GM23248 (cell line): ENCODE measurements around the gene MOAP1. TPM values are rescaled to one million over a fixed set of nuclear protein-coding genes. Genes with fewer than 3 reads are reported as not detected.
"Not testable (repeated sequence)": the region's sequence is repeated elsewhere in the genome, so short reads cannot be mapped to it uniquely, and the experiment has no call there.

ENCODE experiments used
- DNase-seq: peaks from one replicate; pipeline ENCODE4 v3.0.0-alpha.2; 2015
- H2AFZ ChIP-seq: fragments of 200-600 bp; sonication (generic); 2 replicates; pipeline ENCODE4 v1.6.1; 2016; ENCODE audit warnings: antibody characterized with exemption
- H3F3A ChIP-seq: fragments of 200-600 bp; sonication (generic); 2 replicates; pipeline ENCODE4 v1.6.1; 2016; ENCODE audit warnings: mild to moderate bottlenecking, antibody characterized with exemption, mixed run types; ENCODE audit not compliant: insufficient read depth
- H3K27ac ChIP-seq: fragments of 200-600 bp; sonication (generic); 2 replicates; pipeline ENCODE4 v1.5.1; 2016; ENCODE audit warnings: mild to moderate bottlenecking
- H3K27me3 ChIP-seq: fragments of 200-600 bp; sonication (generic); replicated peaks from 2 replicates; pipeline ENCODE4 v1.6.1; 2016; ENCODE audit warnings: mild to moderate bottlenecking; ENCODE audit not compliant: insufficient read depth
- H3K36me3 ChIP-seq: fragments of 200-600 bp; sonication (generic); 2 replicates; pipeline ENCODE4 v1.6.1; 2016; ENCODE audit warnings: low read depth, mild to moderate bottlenecking
- H3K4me1 ChIP-seq: fragments of 200-600 bp; sonication (generic); 2 replicates; pipeline ENCODE4 v1.6.1; 2016; ENCODE audit warnings: mild to moderate bottlenecking; ENCODE audit not compliant: insufficient read depth
- H3K4me2 ChIP-seq: fragments of 200-600 bp; sonication (generic); one replicate; pipeline ENCODE4 v1.6.1; 2016; ENCODE audit warnings: mild to moderate bottlenecking; ENCODE audit not compliant: unreplicated experiment
- H3K4me3 ChIP-seq: fragments of 200-600 bp; sonication (generic); 2 replicates; pipeline ENCODE4 v1.5.1; 2016; ENCODE audit warnings: mild to moderate bottlenecking
- H3K79me2 ChIP-seq: fragments of 200-600 bp; sonication (generic); 2 replicates; pipeline ENCODE4 v1.6.1; 2016; ENCODE audit warnings: mild to moderate bottlenecking; ENCODE audit not compliant: insufficient read depth
- H3K9ac ChIP-seq: fragments of 200-600 bp; sonication (generic); 2 replicates; pipeline ENCODE4 v1.6.1; 2016; ENCODE audit warnings: mild to moderate bottlenecking
- H3K9me2 ChIP-seq: fragments of 200-600 bp; sonication (generic); 2 replicates; pipeline ENCODE4 v1.6.1; 2016; ENCODE audit warnings: mixed run types, mild to moderate bottlenecking, moderate library complexity; ENCODE audit not compliant: insufficient read depth
- H3K9me3 ChIP-seq: fragments of 200-600 bp; sonication (generic); one replicate; pipeline ENCODE4 v1.6.1; 2017; ENCODE audit warnings: low read depth
- H4K20me1 ChIP-seq: fragments of 200-600 bp; sonication (generic); 2 replicates; pipeline ENCODE4 v1.6.0; 2016; ENCODE audit not compliant: insufficient read depth
- EZH2 ChIP-seq: fragments of 200-600 bp; sonication (generic); IDR thresholded peaks from 2 replicates; pipeline ENCODE4 v1.6.1; 2018; ENCODE audit warnings: antibody characterized with exemption, mild to moderate bottlenecking; ENCODE audit not compliant: insufficient read depth, poor library complexity, severe bottlenecking
- EZH2phosphoT487 ChIP-seq: fragments of 200-600 bp; sonication (generic); IDR thresholded peaks from 2 replicates; pipeline ENCODE4 v1.6.1; 2018; ENCODE audit warnings: antibody characterized with exemption, moderate library complexity, mild to moderate bottlenecking, low read depth; ENCODE audit not compliant: insufficient read depth
- WGBS, 2 experiments: methylation state at CpG; one replicate each; pipeline ENCODE4 v1.1.6; 2015 to 2017; ENCODE audit warnings: low lambda C conversion rate in 2 of 2, low coverage in 1 of 2; ENCODE audit errors: missing lambda C conversion rate in 2 of 2; 5-methylcytosine and 5-hydroxymethylcytosine counted together
- in situ Hi-C: fragments of 300-500 bp; cut with MboI; formaldehyde crosslinking; loops from 2 replicates; pipeline ENCODE4 v1.15.0; 2020
- polyA plus RNA-seq: library from polyadenylated mRNA; unstranded; fragments of >200 nt; fragmentation: Nextera tagmentation; extraction: Ambion mirVana; gene quantifications from 2 replicates; pipeline ENCODE4 v1.2.1, GENCODE V29; 2016
- total RNA-seq: library from RNA; depleted of rRNA; stranded (reverse); fragments of >200 nt; shearing (Covaris generic); gene quantifications from 2 replicates; pipeline ENCODE4 v1.2.3, GENCODE V29; 2014; rRNA removed

Gene MOAP1, protein sequence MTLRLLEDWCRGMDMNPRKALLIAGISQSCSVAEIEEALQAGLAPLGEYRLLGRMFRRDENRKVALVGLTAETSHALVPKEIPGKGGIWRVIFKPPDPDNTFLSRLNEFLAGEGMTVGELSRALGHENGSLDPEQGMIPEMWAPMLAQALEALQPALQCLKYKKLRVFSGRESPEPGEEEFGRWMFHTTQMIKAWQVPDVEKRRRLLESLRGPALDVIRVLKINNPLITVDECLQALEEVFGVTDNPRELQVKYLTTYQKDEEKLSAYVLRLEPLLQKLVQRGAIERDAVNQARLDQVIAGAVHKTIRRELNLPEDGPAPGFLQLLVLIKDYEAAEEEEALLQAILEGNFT
- total RNA-seq (17.5 and 18.3 TPM in 2 replicates), polyA plus RNA-seq (9.8 and 11.8 TPM in 2 replicates)

DNA sequence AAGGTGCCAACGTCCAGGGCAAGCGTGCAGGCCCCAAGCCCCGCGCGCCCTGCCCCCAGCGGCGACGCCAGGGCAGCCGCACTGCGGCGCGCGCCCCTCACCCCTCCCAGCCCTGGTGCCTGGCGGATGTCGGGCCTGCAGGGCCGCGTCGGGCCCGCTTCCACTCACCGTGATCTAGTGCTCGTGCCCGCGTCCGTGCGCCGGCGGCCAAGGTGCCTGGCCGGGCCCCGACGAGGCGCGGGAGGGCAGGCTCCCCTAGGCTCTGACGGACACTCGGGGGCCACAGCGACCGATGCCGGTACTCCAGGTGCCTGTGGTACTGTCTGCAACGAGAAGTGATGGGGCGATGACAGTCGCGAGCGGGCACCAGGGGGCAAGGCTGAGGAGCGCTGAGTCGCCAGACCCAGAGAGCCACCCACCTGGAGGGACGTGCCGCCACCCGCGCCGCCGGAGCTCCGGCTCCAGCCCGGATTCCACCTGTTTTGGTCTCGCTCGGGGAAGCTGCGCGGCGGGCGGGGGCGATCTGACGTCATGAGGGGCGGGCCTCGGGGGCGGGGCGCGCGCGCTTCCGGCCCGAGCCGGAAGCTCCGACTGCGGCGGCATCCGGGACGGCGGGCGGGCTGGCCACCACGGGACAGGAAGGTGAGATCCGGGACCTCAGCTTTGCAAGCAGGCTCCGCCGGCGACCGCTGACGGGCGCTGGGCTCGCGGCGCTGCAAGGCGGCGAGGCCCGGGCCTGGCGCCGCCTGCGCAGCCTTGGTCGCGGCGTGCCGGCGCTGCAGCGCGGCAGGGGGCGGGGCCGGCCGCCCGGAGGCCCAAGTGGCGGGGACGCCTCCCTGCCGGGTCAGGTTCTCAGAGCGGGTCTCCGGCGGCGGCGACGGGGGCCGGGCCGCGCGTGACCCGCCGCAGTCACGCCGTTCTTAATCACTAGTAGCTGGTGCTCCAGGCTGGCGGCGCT lies at the start of gene MOAP1, which contains the start of gene LYSET:
Gene MOAP1 (minus strand): TSS at position 507 of the 958 bp plus-strand sequence. CDS start 655 bp downstream, outside the sequence.
Gene LYSET (plus strand): TSS at position 927 of the 958 bp plus-strand sequence. CDS start 89 bp downstream, outside the sequence.
- peaks cover 5% of the 10 kb centered on the region; the same call in 1 of the 2 replicates for H3K36me3 ChIP-seq
- peak within 1 kb of the TSS; percentile 96 for H3K4me2 ChIP-seq
- no peak for TF ChIP-seq EZH2phosphoT487
- no peak for TF ChIP-seq EZH2
- peaks cover 5% of the 10 kb centered on the region; the same call in 1 of the 2 replicates for H3F3A ChIP-seq
- H4K20me1 ChIP-seq = no peaks in the 10 kb centered on the region
- no peaks in the 10 kb centered on the region for H3K9me2 ChIP-seq
- H3K27me3 ChIP-seq = no peaks in the 10 kb centered on the region
- H3K9me3 ChIP-seq = no peaks in the 10 kb centered on the region
- WGBS, 2 experiments = 0 to 1% methylated on average over 44 to 80 of the region's 124 CpGs
- peaks cover 13% of the 10 kb centered on the region for H3K4me1 ChIP-seq
- in situ Hi-C loops = no loop called here
- H3K4me3 ChIP-seq = peak within 1 kb of the TSS; percentile 92
- H3K27ac ChIP-seq = peak within 1 kb of the TSS; percentile 85
- peak; percentile 93 for DNase-seq
- H3K79me2 ChIP-seq = peaks cover 38% of the 10 kb centered on the region
- H3K9ac ChIP-seq = peak within 1 kb of the TSS; percentile 96
- H2AFZ ChIP-seq = peak within 1 kb of the TSS; percentile 96

DNA sequence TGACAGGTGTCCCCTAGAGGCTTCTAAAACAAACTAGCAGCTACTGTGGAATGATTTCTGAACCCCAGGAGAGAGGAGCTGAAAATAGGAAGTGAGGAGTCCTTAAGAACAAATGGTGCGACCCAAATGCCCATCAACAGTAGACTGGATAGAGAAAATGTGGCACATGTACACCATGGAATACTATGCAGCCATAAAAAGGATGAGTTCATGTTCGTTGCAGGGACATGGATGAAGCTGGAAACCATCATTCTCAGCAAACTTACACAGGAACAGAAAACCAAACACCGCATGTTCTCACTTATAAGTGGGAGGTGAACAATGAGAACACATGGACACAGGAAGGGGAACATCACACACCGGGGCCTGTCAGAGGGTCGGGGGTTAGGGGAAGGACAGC lies 48.4 kb upstream of the MOAP1 start:
- not testable (repeated sequence) for H3K9me2 ChIP-seq, DNase-seq, H3K79me2 ChIP-seq, H3K9me3 ChIP-seq, H3K27me3 ChIP-seq, H3K4me2 ChIP-seq, H3K4me3 ChIP-seq, H4K20me1 ChIP-seq, H2AFZ ChIP-seq, H3K36me3 ChIP-seq, H3K27ac ChIP-seq, H3K9ac ChIP-seq
- WGBS, 2 experiments = 73 to 78% methylated on average over 5 of the region's 5 CpGs
- H3K4me1 ChIP-seq = peaks cover 10% of the 10 kb centered on the region
- peaks cover 22% of the 10 kb centered on the region; the same call in 1 of the 2 replicates for H3F3A ChIP-seq
- in situ Hi-C loops = loop anchor here (25.0 kb wide), 1 partner anchor 304 kb away; no protein-coding TSS in a partner anchor

DNA sequence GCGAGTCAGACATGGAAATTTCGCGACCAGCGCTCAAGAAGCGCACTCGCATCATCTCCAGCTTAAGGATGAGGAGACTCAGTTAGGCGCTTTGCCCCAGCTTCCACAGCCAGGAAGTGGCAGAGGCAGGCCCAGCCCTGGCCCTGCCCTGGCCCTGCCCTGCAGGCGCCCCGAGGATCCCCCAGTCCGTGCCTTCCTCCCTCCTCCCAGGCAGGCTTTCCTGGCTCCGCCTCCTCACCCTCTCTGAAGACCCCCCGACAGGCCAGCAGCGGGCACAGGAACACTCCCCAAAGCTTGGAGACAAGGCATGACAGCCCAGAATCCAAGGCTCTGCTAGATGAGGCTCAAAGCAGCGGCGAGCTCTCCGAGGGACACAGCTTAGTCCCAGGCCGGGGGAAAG lies 47.5 kb upstream of the MOAP1 start:
- TF ChIP-seq EZH2phosphoT487 = no peak
- TF ChIP-seq EZH2 = no peak
- no peaks in the 10 kb centered on the region for H3K79me2 ChIP-seq
- peaks cover 22% of the 10 kb centered on the region; the same call in 1 of the 2 replicates for H3F3A ChIP-seq
- in situ Hi-C loops = loop anchor here (25.0 kb wide), 1 partner anchor 305 kb away; no protein-coding TSS in a partner anchor
- no peaks in the 10 kb centered on the region; the same call in 1 of the 2 replicates for H3K36me3 ChIP-seq
- peak overlapping the region; percentile 94 for H3K4me2 ChIP-seq
- no peak for DNase-seq
- peak overlapping the region; percentile 76 for H3K4me3 ChIP-seq
- no peaks in the 10 kb centered on the region for H3K27me3 ChIP-seq
- peak overlapping the region; percentile 52 for H3K27ac ChIP-seq
- peaks cover 10% of the 10 kb centered on the region for H3K4me1 ChIP-seq
- no peaks in the 10 kb centered on the region for H3K9me3 ChIP-seq
- peak overlapping the region; percentile 93 for H2AFZ ChIP-seq
- WGBS, 2 experiments = 57 to 69% methylated on average over 16 to 17 of the region's 17 CpGs
- no peaks in the 10 kb centered on the region for H3K9me2 ChIP-seq
- peak overlapping the region; percentile 82 for H3K9ac ChIP-seq
- H4K20me1 ChIP-seq = no peaks in the 10 kb centered on the region
